Stimulated activated CD8-positive, alpha-beta memory T cell treated with anti-CD3 and anti-CD28 coated beads, Interleukin-15, amount 100 ng/mL, for 24 hours (primary cell): ENCODE data around the gene KLHL33.
"Not testable (repeated sequence)": the region's sequence is repeated elsewhere in the genome, so short reads cannot be mapped to it uniquely, and the experiment has no call there.

Experiments used
- DNase-seq: peaks from one replicate; pipeline ENCODE4 v3.0.0-alpha.2; 2020; ENCODE audit warnings: low read depth

KLHL33 gene

GRCh38 chr14:20446889-20447288, 10.9 kb upstream of the KLHL33 start:
- DNase-seq = no peak

- DNase-seq = not testable (repeated sequence)
Observed at GRCh38 chr14:20443650-20444049, 7.7 kb upstream of the KLHL33 start.

GRCh38 chr14:20441461-20441860, 5.5 kb upstream of the KLHL33 start:
- DNase-seq = no peak

- DNase-seq = no peak
Observed at GRCh38 chr14:20440882-20441281, 4.9 kb upstream of the KLHL33 start.

DNA sequence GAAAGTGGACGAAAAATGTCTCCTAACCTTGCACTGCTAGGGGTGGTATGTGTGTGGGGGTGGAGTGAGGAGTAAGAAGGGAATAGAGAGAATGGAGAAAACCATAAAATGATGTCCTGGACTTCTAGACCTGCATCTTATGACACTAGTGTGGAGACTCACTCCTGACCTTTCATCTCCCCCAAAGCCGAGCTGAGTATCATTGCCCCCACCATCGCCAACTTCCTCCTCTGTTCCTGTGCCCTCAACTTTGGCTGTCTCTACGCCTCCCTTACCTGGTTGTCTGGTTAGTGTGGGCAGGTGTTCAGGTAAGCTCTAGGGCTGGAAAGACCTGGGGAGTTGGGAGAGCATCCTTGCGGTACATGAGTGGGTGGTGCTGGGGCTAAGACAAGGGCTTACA, 4.5 kb upstream of the KLHL33 start:
- DNase-seq = no peak

- no peak for DNase-seq
Observed at GRCh38 chr14:20438664-20439063, 2.7 kb upstream of the KLHL33 start.

DNA sequence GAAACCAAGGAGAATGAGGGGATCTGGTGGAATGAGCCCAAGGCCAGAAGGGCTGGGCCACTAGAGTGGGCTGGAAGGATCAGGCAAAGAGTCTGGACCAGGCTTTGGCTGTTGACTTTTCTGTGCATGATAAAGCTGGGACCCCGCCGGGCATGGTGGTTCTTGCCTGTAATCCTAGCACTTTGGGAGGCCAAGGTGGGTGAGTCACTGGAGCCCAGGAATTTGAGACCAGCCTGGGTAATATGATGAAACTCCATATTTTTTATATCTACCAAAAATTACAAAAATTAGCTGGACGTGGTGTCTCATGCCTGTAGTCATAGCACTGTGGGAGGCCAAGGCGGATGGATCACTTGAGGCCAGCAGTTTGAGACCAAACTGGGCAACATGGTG, 393 bp upstream of the KLHL33 start:
- DNase-seq = no peak

DNA sequence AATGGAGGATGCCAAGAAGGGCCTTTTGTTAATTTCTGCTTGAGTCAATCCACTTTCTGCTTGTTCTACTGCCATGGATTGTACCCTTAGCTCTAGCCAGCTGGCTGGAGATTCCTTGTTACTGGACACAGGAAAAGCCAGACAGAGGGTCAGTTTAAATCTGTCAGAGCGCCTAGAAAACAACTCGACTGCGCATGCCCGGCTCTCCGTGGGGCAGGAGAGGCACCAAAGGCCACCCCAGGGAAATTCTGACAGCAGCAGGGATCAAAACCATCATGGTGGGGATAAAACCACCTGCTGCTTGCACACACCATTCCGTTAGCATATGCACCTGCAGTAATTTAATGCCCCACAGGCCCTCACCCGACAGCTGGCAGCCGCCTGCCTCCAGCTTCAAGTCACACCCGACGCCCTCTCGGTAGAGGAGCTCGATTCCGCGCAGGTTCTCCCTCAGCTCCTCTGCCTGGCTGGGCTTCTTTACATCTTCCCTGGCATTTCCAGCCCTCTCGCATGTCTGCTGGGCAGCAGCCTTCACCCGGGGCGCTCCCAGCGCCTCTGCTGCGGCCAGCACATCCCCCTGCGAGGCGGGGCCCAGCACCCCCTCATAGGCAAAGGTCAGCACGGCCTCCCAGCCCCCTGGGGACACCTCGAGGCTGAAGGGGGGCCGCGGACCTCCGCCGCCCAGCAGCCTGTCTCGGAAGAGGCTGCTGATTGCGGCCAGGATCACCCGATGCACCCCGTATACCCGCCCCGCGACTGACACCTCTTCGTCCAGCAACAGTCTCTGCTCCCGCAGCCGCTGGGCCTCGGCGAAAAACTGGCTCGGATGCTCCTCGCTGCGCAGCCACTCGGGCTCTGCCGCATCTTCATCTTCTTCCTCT, 1.0 kb downstream of the KLHL33 start:
- DNase-seq = no peak

GRCh38 chr14:20429801-20430669, 5.9 kb downstream of the KLHL33 start:
- no peak for DNase-seq

DNA sequence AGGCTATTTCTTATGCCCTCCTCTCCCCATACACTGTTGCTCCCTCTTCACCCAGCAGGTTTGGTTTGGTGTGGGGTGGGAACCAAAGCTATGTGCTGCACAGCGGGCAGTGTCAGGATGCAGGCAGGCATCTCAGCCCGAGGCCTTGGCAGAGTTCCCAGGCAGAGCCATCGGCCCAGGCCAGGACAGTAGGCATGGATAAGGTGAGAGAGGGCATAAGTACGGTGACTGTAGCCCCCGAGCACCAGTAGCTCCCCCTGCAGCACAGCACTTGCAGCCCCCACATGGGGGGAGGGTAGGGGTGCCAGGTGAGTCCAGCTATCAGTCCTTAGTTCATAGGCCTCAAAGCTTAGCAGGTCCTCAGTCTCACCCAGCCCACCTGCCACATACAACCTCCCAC, 7.2 kb downstream of the KLHL33 start:
- DNase-seq = no peak

DNA sequence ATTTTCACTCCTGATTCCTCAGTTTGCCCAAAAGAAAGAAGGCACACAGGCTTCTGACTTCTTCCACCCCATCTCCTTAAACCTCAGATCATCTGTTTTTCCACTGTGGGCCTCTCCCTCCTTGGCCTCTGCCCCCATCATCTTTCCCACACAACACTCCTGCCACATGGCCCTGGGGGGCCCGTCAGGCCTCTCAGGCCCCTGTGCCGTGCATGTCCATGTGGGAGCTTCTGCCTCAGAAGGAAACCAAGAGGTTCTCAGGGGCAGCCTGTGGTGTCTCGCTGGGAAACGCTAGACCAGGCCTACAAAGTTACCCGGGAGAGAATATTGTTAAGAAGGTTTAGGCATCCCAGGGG, 8.0 kb downstream of the KLHL33 start:
- DNase-seq = no peak

GRCh38 chr14:20427231-20428009, 8.5 kb downstream of the KLHL33 start:
- no peak for DNase-seq

GRCh38 chr14:20424851-20425250, 11.1 kb downstream of the KLHL33 start:
- no peak for DNase-seq

- DNase-seq = no peak
Observed at GRCh38 chr14:20422886-20423285, 13.1 kb downstream of the KLHL33 start.

GRCh38 chr14:20421267-20421666, 14.7 kb downstream of the KLHL33 start:
- DNase-seq = no peak

GRCh38 chr14:20419419-20419818, 16.5 kb downstream of the KLHL33 start:
- DNase-seq = no peak

GRCh38 chr14:20418501-20418909, 17.5 kb downstream of the KLHL33 start:
- no peak for DNase-seq

- DNase-seq = no peak
Observed at GRCh38 chr14:20417250-20418186, 18.4 kb downstream of the KLHL33 start.

- no peak for DNase-seq
Observed at GRCh38 chr14:20416223-20416622, 19.7 kb downstream of the KLHL33 start.

GRCh38 chr14:20415782-20416206, 20.2 kb downstream of the KLHL33 start:
- no peak for DNase-seq

DNA sequence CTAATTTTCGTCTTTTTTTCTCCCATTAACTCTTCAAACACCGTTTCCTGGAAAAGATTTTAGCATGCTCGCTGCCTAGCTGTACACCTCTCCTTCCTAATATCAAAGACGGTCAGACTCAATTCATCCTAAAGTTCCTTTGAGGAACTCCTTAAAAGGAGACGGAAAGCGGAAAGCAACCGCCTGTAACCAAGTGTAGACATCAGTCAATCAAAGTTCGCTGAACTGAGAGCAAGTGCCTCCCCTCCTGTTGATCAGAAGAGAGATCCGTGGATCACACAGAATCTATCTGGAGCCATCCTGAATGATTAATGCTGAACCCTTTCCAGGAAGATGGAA, 22.3 kb downstream of the KLHL33 start:
- DNase-seq = no peak
